ENCODE results near the gene DDC.

DNA sequence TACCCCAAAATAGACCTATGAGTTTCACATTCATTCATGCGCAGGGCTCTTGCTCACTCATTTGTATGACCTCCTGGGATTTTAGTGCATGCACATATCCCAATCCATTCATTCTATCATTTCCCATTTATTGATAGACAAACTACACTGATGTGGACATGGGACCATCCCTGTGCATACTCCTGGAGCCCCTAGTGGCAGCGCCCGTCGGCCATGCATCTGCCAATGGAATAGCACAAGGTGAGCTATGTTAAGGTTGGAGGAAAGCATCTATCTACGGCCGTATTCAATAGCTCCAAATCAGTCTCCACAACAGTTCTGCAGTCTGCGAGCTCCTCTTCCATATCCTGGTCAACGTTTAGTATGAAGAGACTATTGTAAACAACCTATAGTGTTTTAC lies 83.3 kb downstream of the DDC start:
- TF ChIP-seq, protein P1, sequence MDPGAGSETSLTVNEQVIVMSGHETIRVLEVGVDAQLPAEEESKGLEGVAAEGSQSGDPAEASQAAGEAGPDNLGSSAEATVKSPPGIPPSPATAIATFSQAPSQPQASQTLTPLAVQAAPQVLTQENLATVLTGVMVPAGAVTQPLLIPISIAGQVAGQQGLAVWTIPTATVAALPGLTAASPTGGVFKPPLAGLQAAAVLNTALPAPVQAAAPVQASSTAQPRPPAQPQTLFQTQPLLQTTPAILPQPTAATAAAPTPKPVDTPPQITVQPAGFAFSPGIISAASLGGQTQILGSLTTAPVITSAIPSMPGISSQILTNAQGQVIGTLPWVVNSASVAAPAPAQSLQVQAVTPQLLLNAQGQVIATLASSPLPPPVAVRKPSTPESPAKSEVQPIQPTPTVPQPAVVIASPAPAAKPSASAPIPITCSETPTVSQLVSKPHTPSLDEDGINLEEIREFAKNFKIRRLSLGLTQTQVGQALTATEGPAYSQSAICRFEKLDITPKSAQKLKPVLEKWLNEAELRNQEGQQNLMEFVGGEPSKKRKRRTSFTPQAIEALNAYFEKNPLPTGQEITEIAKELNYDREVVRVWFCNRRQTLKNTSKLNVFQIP (CRISPR knock-in tag; IDR thresholded peaks at IDR 0.05; ENCODE audit: borderline replicate concordance, low read depth) = no peak
- TF ChIP-seq TSHZ2 (CRISPR knock-in tag; IDR thresholded peaks at IDR 0.05) (no peak), ZNF565 (CRISPR knock-in tag; conservative IDR thresholded peaks at IDR 0.05; ENCODE audit: low read depth) (no peak), ZFP3 (CRISPR knock-in tag; IDR thresholded peaks at IDR 0.05) (no peak), ARNTL (CRISPR knock-in tag; IDR thresholded peaks at IDR 0.05; ENCODE audit: borderline replicate concordance, low read depth) (no peak)
